ENCODE results near the gene PLXDC2. TPM values are rescaled to one million over a fixed set of nuclear protein-coding genes. Genes with fewer than 3 reads are reported as not detected.

PLXDC2 gene
- total and polyA plus RNA-seq, 10 of the 15 experiments (the other 5 are each of a cell fraction or from before 2014, with no cell fraction given): 0.05 to 1.8 (median 0.14) TPM; not detected in 2

- ChIA-PET POLR2A (no interaction called here), RAD21 (ENCODE audit: unreplicated experiment) (interaction anchor here (1.0 kb wide), 1 partner anchor 626 kb away, joined by 4 read pairs; no protein-coding TSS in a partner anchor), CTCF (no interaction called here), SMC1A (ENCODE audit: uncharacterized antibody, unreplicated experiment) (no interaction called here)
- no peak for TF ChIP-seq ATF2 (IDR thresholded peaks at IDR 0.05; ENCODE audit: low read length)
- TF ChIP-seq CEBPB (IDR thresholded peaks at IDR 0.05; ENCODE audit: borderline replicate concordance in 1 of 2, low read depth in 2 of 2, low read length in 2 of 2): no peak
- TF ChIP-seq CTCF (IDR thresholded peaks at IDR 0.05 in 2 of 3, conservative IDR thresholded peaks at IDR 0.05 in 1 of 3; ENCODE audit: control insufficient read depth in 2 of 3, extremely low read depth in 1 of 3, insufficient read depth in 1 of 3, low read depth in 3 of 3, low read length in 3 of 3): no peak
- TF ChIP-seq SMAD5 (IDR thresholded peaks at IDR 0.05; ENCODE audit: low read depth): no peak
- no peak for TF ChIP-seq BRCA1 (IDR thresholded peaks at IDR 0.05; ENCODE audit: low read depth, low read length)
- no peak for TF ChIP-seq MAX (IDR thresholded peaks at IDR 0.05; ENCODE audit: low read depth, low read length)
- TF ChIP-seq TCF3 (IDR thresholded peaks at IDR 0.05; ENCODE audit: borderline replicate concordance, insufficient read depth, low read depth, low read length): no peak
- TF ChIP-seq TBL1XR1 (IDR thresholded peaks at IDR 0.05; ENCODE audit: low read depth, low read length): no peak
- no peak for TF ChIP-seq POLR2AphosphoS5 (IDR thresholded peaks at IDR 0.05; ENCODE audit: low read length)
- TF ChIP-seq WRNIP1 (IDR thresholded peaks at IDR 0.05; ENCODE audit: borderline replicate concordance, low read depth, low read length): no peak
- TF ChIP-seq PAX5 (IDR thresholded peaks at IDR 0.05; ENCODE audit: borderline replicate concordance, low read depth, low read length): no peak
- Histone ChIP-seq H3K79me2 (ENCODE audit: control insufficient read depth, insufficient read depth, low read length) (no peaks in the 10 kb centered on the region), H3K36me3 (ENCODE audit: control insufficient read depth in 2 of 2, insufficient read depth in 2 of 2, low read length in 1 of 2) (no peaks in the 10 kb centered on the region), H4K20me1 (ENCODE audit: control insufficient read depth, insufficient read depth) (no peaks in the 10 kb centered on the region), H2AFZ (ENCODE audit: control insufficient read depth, low read depth, low read length) (no peak overlapping the region), H3K4me3 (no peak overlapping the region), H3K4me2 (ENCODE audit: control insufficient read depth, insufficient read depth) (no peak overlapping the region), H3K9me3 (replicated peaks; ENCODE audit: control insufficient read depth, insufficient read depth, low read length) (no peaks in the 10 kb centered on the region), H3K4me1 (ENCODE audit: control insufficient read depth, insufficient read depth, low read length) (no peaks in the 10 kb centered on the region), H3K9ac (ENCODE audit: control insufficient read depth, insufficient read depth, low read length) (no peak overlapping the region), H3K27me3 (replicated peaks in 1 of 2; ENCODE audit: control insufficient read depth in 2 of 2, insufficient read depth in 2 of 2, low read length in 1 of 2) (no peaks in the 10 kb centered on the region), H3K27ac (ENCODE audit: control insufficient read depth, insufficient read depth) (no peak overlapping the region)
- intact Hi-C loops (cut with micrococcal nuclease; ENCODE audit: unreplicated experiment) (no loop called here), in situ Hi-C loops (cut with MboI) (no loop called here)
- FAIRE-seq: no peak
- no TSS peak for BruUV-seq (replicated peaks)
- DNase-seq (ENCODE audit: low read depth, low spot score): no peak
- no peak for ATAC-seq
Observed at GRCh38 chr10:20142311-20142710, 326.1 kb downstream of the PLXDC2 start.
